GM10248 (cell line): ENCODE results near the gene NAA60.

ENCODE experiments used
- CTCF ChIA-PET: fragments of 300-600 bp; sonication (Branson Sonifier 250); formaldehyde crosslinking; extraction: SDS; loops from one replicate; lab custom pipeline; 2021; ENCODE audit warnings: antibody characterized with exemption; lab: Yijun Ruan, JAX
- POLR2A ChIA-PET: fragments of 350-650 bp; sonication (Branson Sonifier 250); formaldehyde crosslinking; extraction: SDS; loops from one replicate; lab custom pipeline; 2020; ENCODE audit warnings: antibody characterized with exemption; lab: Yijun Ruan, JAX
- DNase-seq: peaks from one replicate; pipeline ENCODE4 v3.0.0; 2012; ENCODE audit errors: extremely low spot score
- CTCF ChIP-seq: IDR thresholded peaks from 2 replicates; pipeline ENCODE4 v1.5.1; 2012; ENCODE audit warnings: mild to moderate bottlenecking, low read depth; ENCODE audit errors: extremely low read depth, missing control alignments, control extremely low read depth

Gene NAA60

GRCh38 chr16:3481696-3482658, 38.5 kb downstream of the NAA60 start:
- TF ChIP-seq CTCF = no peak
- POLR2A ChIA-PET = no interaction called here
- no peak for DNase-seq
- CTCF ChIA-PET = no interaction called here

GRCh38 chr16:3482659-3483241, 39.3 kb downstream of the NAA60 start:
- POLR2A ChIA-PET = no interaction called here
- no peak for DNase-seq
- TF ChIP-seq CTCF = no peak
- CTCF ChIA-PET = no interaction called here

- TF ChIP-seq CTCF = no peak
- POLR2A ChIA-PET = no interaction called here
- CTCF ChIA-PET = no interaction called here
- DNase-seq = no peak
Measured at GRCh38 chr16:3484318-3485096, 41.0 kb downstream of the NAA60 start.

- TF ChIP-seq CTCF = no peak
- ChIA-PET POLR2A (no interaction called here), CTCF (no interaction called here)
- no peak for DNase-seq
Measured at GRCh38 chr16:3485097-3485745, 41.7 kb downstream of the NAA60 start.

GRCh38 chr16:3485821-3486505, 42.5 kb downstream of the NAA60 start:
- no peak for DNase-seq
- POLR2A ChIA-PET = interaction anchor here (0.5 kb wide), 1 partner anchor 152 kb away, joined by 3 read pairs; no protein-coding TSS in a partner anchor
- no peak for TF ChIP-seq CTCF
- CTCF ChIA-PET = no interaction called here
